ENCODE data around the gene MYOC.
"Not testable (repeated sequence)": the region's sequence is repeated elsewhere in the genome, so short reads cannot be mapped to it uniquely, and the experiment has no call there.

The MYOC gene

DNA sequence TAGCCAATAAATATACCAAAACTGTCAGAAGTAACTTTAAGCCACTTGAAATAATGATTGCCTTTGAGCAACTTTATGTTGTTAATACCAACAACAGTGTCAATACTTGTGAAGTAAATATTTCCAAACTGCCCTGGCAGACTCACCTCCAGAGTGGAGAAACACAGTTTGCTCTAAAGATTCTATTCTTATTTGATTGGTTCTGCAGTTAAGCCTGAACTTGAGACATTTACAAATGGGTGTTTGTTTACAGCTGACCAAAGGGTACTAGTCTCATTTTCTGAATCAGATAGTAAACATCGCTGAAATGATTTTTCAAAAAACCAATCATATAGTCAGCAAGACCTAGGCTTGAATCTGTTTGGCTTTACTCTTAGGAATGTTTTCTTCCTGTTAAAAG is 1.3 kb upstream of the MYOC start:
- no peak for DNase-seq (ENCODE audit: low read depth in 3 of 3)

DNA sequence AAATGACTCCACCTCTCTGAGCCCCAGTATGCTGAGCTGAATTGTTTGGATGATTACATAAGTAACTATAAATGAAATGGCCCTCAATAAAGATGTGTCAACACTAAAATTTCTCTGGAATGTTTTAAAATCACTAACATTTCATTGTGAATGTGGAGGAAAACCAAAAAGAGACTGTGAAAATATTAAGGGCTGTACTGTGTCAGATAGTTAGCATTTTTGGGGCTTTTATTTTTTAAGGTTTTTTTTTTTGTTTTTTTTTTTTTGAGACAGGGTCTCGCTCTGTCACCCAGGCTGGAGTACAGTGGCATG is 6.3 kb downstream of the MYOC start:
- no peak for DNase-seq (ENCODE audit: low read depth in 3 of 3)

DNA sequence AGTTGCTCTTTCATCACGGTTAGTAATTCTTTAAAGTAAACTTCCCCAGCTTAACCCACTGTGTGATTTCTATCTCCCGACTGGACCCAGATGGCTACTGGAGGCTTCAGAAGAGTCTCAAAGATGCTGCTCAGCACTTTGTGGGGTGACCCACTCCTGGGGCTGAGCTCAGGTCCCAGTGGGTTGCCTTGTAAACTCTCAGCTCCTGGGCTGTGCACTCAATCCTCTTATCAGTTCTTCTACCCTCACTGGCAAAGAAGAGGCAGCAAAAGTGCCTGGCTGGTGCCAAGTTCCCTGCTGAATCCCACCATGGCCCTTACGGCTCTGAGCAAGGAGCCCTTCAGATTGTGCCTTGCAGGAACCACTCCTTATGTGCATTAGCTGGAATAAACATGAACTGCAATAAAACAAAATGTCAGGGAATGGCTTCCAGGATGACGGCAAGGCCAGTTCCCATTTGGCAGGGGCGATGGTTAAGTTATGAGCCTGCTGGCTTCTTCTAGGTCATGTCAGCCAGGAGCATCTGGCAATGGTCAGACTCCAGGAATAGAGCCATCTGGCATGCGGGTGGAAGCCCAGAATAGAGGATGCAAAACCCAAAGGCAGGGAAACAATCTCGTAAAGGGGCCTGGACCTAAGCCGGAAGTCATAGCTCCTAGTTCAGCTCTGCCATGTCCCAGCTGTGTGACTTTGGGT is 6.8 kb downstream of the MYOC start:
- DNase-seq (ENCODE audit: low read depth in 3 of 3), result no peak

DNA sequence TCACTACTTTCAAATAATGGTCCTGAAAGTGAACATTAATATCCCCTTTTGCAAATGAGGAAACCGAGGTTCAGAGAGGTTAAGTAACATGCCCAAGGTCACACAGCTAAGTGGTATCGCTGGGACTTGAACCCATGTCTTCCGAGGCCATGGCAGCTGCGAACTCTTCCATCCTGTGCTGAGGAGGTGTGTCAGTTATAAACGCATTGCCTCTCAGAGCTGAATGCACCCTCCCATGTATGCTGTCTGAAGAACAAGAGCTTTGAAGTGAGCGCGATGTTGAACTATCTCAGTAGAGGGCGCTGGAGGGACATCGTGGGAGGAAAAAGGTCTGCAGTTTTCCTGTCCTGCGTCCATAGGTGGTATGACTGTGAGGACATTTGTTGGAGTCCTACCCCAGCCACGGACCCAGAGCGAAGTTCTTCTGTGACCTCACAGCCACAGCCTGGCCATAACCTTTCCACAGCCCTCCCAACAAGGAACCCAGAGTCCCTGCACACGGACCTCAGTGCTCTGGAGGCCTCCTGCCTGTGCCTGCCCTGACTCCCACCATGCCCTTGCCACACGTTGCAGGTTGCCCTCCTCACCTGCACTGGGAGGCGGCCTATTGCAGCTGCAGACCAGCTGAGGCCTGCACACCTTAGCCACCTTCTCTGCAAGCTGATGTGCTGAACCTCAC is 7.5 kb downstream of the MYOC start:
- peak; percentile 27 to 66 (median 40) for DNase-seq (ENCODE audit: low read depth in 3 of 3)

DNA sequence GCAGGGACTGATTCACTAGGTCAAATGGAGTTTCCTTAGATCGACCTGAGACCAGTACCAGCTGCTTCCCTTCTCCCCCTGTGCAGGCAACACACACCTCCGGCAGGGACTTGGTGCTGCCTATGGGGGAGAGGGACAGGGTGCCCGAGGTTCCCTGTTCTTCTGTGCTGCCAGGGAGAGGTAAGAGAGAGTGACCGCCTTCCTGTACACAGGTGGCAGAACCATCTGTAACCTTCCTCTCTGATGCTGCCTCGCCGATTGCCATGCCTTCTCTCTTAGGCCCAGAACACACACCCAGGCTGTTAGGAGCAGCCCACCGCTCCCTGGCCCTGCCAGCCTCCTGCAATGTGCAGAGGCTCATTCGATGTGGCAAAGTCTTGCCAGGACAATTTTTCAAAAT is 9.3 kb downstream of the MYOC start:
- DNase-seq (ENCODE audit: low read depth in 3 of 3), result no peak

DNA sequence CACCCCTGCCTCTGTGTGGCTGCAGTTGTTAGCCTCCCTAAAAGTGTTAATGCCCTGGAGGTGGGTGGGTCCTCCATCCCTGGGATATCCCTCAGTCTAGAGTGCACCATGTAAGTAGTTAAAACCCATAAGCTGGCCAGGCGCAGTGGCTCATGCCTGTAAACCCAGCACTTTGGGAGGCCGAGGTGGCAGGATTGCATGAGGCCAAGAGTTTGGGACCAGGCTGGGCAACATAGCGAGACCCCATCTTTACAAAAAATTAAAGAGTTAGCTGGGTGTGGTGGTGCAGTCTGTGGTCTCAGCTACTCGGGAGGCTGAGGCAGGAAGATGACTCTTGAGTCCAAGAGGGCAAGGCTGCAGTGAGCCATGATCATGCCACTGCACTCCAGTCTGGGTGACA is 10.3 kb downstream of the MYOC start:
- DNase-seq (ENCODE audit: low read depth in 3 of 3), result no peak

DNA sequence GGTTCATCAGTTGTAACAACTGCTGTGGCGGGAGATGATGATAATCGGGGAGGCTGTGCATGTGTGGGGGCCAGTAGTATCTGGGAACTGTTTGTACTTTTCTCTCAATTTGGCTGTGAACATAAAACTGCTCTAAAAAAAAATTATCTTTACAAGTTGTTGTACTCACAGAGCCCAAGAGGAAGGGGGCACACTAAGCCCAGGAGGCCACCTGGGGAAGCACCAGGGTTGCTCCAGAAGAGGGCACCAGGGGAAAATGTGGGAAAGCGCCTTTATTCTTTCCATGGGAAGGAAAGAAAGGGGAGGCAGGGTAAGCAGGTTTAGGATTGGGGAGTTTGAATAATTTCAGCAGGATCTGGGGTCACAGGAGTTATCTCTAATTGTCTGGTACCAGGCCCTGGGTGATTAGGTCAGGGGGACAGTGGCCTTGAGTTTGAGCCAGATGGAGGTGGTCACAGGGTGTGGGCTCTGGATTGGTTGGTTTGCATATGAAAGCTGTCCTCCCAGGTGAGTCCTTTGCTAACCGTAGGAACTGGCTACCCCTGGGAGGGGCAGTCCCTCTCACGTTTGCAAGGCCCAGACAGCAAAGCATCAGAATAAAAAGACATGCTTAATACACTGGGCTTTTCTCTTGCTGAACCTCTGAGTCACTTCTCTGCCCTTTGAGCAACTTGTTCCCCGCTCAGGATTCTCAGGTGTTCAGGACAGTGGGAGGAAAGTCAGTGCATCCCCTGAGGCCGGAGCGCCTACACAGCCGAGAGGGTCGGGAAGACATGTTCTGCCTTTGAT is 11.2 kb downstream of the MYOC start:
- DNase-seq (ENCODE audit: low read depth in 3 of 3), result no peak

DNA sequence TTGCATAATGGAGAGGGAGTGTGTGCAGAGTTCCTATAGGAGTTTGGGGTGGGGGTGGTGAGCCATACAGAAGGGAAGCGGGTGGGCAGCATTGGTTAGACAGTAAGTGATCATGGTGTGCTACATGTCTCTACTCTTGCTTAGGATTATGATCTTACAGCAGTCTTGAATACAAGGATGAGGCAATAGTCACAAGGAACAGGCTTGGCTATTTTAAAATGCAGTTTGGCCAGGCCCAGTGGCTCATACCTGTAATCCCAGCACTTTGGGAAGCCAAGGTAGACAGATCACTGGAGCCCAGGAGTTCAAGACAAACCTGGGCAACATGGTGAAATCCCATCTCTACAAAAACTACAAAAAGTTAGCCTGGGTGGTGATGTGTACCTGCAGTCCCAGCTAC is 12.3 kb downstream of the MYOC start:
- DNase-seq (ENCODE audit: low read depth in 3 of 3), result no peak

DNA sequence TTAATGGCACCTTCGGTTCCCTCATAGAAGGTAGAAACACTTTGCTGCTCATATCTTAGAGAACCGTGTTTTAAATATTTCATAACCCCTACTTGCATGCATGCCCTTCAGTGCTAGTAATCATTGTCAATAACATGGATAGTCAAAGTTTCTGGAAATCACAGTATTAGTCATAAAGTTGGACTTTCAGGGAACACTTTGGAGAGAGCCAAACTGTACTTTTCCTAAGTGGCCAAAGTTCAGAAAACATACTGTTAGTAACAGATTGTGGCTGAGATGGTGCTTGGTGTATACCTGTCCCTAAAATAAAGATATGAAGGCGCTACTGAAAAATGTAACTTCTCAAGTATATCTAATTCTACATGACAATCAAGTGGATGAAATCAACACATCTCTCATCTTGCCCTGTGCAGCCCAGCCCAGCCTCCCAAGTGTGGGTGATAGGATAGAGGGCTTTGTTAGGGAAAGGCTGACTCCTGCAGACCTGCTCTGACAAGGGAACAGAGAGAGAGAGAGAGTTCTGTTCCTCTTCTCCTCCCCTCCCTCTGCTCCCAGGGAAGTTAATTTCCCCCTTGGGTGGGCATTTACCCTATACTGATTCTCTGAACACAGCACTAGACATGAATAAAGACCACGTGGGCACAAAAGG is 14.4 kb downstream of the MYOC start:
- no peak for DNase-seq (ENCODE audit: low read depth in 3 of 3)

DNA sequence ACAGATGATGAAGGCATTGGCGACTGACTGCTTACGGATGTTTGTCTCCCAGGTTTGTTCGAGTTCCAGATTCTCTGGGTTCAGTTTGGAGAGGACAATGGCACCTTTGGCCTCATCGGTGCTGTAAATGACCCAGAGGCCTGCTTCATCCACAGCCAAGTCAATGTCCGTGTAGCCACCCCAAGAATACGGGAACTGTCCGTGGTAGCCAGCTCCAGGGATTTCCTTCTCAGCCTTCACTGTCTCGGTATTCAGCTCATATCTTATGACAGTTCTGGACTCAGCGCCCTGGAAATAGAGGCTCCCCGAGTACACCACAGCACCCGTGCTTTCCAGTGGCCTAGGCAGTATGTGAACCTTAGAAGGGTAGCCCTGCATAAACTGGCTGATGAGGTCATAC is 16.3 kb downstream of the MYOC start:
- no peak for DNase-seq (ENCODE audit: low read depth in 3 of 3)

DNA sequence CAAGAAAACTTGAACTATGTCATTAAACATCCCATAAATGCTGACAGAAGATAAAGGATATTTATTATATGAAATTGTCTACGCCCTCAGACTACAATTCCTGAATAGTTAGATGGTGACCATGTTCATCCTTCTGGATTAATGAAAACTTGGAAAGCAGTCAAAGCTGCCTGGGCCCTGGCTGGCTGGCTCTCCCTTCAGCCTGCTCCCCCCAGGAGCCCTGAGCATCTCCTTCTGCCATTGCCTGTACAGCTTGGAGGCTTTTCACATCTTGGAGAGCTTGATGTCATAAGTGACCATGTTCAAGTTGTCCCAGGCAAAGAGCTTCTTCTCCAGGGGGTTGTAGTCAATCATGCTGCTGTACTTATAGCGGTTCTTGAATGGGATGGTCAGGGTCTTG is 16.8 kb downstream of the MYOC start:
- no peak for DNase-seq (ENCODE audit: low read depth in 3 of 3)

DNA sequence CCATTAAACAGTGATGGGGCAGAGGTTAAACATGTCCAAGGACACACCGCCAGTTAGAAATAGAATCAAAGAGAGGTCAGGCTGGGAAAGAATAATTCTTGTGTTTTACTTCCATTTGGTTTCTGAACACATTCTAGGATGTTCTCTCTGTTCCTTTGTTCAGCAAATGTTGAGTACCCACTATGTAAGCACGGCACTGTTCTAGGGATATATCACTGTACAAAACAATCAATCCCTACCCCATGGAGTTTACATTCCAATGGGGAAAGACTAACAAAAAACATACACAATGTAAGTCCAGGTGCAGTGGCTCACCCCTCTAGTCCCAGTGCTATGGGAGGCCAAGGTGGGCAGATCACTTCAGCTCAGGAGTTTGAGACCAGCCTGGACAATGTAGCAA is 24.3 kb downstream of the MYOC start:
- no peak for DNase-seq (ENCODE audit: low read depth in 3 of 3)

DNA sequence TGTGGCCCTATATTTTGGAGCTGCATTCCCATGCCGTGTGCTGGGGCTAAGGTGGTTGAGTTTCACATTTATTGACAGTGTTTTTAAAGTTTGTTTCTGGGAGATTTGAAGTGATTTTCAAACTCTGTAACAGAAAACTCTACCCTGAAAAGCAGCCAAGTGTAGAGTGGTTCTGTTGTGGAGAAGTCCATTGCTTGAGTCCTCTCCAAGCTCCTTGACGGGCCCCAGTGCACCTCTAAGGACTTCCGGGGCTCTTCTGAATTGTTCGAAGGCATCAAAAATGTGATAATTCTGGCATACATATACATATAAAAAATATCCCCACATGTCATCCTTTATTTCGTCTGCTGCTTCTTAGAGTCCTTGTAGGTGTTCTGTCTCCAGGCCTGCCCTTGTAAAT is 25.5 kb downstream of the MYOC start:
- no peak for DNase-seq (ENCODE audit: low read depth in 3 of 3)

DNA sequence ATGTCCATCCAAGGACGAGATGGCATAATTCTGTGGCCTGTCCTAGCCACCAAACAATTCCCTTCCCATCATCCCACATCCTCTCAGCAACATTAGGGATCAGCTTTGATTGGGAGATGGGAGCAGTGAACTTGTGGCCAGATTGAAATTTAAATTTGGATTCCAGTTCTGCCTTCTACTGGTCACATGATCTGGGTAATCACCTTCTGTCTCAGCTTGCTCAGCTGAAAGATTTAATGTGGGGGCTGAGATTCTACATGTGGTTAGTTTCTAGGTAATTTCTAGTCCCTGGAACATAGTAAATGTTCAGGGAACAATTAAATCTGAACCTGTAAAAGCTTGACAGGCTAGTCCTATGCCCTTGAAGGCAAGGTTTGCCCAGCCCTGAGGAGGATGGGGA is 27.3 kb downstream of the MYOC start:
- no peak for DNase-seq (ENCODE audit: low read depth in 3 of 3)

DNA sequence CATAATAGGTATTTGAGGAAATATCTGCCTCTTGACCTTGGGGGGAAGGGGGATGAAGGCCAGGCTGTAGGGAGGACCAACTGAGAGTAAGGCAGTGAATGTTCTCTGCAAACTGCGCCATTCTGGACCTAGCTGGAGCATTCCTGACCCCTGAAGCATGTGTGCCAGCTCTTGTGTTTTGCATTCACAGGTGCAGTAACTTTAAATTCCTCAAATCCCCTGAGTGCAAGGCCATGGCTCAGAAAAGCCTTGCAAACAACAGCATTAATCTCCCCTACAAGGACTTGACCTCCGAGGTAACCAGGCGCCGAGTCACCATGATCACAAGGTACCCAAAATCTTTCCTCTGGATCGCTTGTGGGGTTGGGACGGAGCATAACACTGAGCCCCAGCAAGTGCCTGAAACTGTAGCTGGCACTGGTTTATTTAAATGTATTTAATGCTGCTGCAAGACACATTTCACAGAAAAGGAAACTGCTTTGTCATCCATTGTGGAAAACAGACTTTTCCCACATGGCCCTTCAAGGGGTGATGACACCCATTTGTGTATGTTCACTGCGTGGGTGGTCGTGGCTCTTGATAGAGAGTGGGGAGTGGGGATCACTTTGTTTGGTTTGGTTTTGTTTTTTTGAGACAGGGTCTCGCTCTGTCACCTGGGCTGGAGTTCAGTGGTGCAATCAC is 28.7 kb downstream of the MYOC start:
- DNase-seq (ENCODE audit: low read depth in 3 of 3), result no peak

DNA sequence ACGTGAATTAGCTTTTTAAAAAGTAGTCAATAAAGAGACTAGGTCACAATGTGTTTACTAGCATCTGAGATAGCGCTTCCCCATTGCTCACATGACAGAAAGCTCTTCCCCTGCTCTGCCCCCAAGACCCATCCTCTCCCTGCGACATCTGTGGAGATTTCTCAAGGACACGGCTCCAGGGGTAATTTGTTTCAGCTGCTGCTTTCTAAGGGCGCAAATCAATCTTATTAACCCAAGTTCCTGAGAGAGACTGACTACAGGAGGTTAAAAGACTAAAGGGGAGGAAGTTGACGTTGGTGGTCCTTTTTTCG is 30.4 kb downstream of the MYOC start, which contains the start of gene MYOCOS:
Gene MYOCOS, plus strand, starts transcription at position 92 of the 311 bp plus-strand sequence. CDS start 1,641 bp downstream, outside the sequence.
- DNase-seq (ENCODE audit: low read depth in 3 of 3), result no peak

DNA sequence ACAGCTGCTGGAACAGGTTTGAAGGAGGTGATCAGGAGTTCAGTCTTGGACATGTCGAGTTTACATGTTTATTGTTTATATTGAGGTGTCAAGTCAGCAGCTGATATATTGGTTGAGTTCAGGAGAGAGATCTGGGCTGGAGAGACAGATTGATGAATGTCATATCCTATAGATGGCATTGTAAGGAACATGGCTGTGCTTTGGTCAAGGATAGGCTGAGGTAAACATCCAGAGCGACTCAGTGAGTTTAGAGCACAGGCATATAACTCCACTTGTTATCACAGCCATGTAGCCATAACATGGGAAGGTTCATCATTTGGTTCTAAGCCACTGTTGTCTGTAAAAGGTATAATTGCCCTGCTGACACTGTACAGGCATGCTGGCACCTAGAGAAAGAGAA is 35.9 kb downstream of the MYOC start:
- no peak for DNase-seq (ENCODE audit: low read depth in 3 of 3)

DNA sequence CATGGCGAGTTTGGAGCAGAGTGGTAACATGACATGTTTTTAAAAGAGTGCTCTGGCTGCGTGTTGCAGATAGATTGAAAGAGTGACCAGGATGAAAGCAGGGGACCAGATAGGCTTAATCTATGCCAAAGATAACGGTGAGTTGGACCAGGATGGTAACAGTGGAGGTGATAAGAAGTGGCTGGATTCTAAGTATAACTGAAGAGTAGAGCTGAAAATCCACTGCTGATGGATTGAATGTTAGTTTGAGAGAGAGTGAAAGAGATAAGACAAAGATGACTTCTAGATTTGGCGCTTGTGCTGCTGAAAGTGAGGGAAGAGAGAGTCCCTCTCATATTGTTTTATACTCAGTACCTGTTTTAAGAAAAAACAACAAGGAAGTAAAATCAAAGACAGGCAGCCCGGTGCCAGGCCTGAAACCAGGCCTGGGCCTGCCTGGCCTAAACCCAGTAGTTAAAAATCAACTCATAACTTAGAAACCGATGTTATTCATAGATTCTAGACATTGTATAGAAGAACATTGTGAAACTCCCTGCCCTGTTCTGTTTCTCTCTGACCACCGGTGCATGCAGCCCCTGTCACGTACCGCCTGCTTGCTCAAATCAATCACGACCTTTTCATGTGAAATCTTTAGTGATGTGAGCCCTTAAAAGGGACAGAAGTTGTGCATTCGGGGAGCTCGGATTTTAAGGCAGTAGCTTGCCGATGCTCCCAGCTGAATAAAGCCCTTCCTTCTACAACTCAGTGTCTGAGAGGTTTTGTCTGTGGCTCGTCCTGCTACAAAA is 37.2 kb downstream of the MYOC start:
- DNase-seq (ENCODE audit: low read depth in 3 of 3), result not testable (repeated sequence)

DNA sequence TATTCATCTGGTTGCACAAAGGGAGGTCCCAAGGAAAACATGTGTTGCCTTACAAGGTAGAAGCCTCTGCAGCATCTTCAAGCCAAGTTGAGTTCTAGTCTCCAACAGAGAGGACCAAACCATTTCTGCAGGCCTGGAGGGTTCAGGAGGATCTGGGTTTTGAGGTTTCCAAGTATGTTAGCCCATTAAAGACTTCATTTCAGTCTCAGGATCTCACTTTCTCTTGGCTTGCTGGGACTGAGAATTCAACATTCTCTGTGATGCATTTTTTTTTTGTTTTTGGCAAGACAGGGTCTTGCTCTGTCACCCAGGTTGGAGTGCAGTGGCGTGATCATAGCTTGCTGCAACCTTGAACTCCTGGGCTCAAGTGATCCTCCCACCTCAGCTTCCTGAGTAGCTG is 39.2 kb downstream of the MYOC start:
- DNase-seq (ENCODE audit: low read depth in 3 of 3), result no peak

DNA sequence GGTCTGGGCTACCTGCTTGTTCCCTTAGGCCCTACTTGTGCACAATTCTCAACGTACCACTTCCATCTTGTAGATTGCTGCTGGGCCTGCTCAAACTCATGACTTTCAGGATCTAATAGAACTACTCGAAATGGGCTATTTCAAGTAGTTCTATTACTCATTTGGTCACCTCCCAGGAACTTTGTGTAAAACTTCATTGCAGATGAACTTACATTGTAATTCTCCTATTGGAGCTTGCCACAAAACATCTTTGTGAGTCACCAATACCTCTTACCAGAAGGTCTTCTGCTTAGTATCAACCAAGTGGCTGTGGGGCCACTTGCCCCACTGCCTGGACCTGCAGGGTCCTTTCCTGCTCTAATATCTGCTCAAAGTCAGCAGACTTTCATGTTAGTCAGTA is 41.2 kb downstream of the MYOC start:
- DNase-seq (ENCODE audit: low read depth in 3 of 3), result no peak

DNA sequence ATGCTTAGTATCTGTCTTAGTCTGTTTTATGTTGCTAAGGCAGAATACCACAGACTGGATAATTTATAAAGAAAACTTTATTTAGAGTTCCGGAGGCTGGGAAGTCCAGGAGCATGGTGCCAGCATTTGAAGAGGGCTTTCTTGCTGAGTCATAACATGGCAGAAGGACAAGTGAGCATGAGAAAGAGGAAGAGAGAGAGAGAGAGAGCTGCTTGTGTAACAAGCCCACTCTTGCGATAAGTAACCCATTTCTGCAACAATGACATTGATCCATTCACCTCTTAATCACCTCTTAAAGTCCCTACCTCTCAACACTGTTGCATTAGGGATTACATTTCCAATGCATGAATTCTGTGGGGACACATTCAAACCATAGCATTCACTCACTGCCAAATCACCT is 42.1 kb downstream of the MYOC start:
- no peak for DNase-seq (ENCODE audit: low read depth in 3 of 3)
